ENCODE data around the gene ZNF710. TPM values are rescaled to one million over a fixed set of nuclear protein-coding genes. Genes with fewer than 3 reads are reported as not detected.

The ZNF710 gene
- polyA plus RNA-seq, 4 donors, result 20.3 to 24.9 (median 23.0) TPM

DNA sequence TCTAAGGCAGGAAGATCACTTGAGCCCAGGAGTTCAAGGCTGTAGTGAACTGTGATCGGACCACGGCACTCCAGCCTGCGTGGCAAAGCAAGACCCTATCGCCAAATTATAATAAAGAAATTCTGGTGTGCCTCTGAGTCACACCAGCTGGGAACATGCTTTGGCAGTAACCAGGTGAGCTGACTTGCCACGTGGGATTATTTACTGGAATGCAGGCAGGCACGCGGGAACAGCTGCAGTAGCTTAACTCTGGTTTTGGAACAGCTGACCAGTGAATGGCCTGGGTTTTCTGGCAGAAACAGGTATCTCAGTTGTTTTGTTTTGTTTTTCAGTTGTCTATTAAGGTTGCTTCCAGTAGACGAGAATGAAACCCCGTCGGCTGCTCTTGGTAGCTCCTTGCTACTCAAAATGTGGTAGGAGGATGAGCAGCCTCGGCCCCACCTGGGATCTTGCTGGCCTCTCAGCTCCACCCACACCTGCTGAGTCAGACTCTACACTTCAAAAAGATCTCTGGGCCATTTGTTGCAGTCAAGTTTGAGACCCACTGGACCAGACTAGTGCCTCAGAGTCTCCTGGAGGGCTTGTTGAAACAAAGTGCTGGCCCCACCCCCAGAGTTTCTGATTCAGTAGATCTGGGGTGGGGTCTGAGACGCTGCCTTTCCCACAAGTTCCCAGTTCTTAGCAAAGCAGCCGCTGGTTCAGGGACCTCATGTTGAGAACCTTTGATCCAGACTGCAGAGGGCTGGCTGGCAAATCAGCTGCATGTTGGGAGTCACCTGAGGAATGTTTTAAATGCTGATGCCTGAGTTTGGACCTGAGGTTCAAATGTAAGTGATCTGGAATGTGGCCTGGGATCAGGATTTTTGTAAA, 74.5 kb downstream of the ZNF710 start:
- no peak for DNase-seq (ENCODE audit: low read depth in 4 of 4, low spot score in 3 of 4)

DNA sequence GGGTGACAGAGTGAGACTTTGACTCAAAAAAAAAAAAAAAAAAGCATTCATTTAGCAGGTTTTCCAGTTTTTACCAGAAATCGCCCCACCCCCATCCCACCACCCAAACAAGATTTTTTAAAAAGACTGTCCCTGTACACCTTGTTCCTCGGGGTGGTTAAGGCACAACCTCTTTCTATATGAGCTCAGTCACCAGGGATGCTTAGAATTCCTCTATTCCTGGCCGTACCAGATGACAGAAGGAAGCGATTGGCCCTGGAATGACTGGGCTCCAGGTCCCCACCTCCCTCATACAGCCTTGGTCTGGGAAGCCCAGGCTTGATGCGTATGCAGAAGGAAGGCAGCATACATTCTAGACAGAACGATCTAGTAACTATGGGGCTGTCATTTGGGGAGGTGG, 75.6 kb downstream of the ZNF710 start:
- no peak for DNase-seq (ENCODE audit: low read depth in 4 of 4, low spot score in 3 of 4)

DNA sequence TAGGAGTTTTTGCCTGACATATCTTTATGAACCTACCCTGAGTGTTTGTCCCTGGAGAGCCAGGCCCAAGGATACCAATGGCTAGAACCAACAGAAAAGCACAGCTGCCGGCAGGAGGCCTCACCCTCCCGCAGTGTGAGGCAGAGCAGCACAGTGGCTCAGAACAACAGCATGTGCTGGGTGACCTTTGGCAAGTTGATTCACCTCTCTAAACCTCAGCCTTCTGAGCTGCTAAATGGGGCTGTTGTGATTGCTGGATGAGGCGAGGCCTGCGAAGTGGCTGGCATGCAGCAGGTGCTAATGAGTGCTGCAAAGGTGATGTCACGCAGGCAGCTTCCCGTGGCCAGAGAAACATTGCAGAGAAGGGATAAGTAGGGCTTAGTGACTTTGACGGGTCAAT, 77.8 kb downstream of the ZNF710 start:
- no peak for DNase-seq (ENCODE audit: low read depth in 4 of 4, low spot score in 3 of 4)

DNA sequence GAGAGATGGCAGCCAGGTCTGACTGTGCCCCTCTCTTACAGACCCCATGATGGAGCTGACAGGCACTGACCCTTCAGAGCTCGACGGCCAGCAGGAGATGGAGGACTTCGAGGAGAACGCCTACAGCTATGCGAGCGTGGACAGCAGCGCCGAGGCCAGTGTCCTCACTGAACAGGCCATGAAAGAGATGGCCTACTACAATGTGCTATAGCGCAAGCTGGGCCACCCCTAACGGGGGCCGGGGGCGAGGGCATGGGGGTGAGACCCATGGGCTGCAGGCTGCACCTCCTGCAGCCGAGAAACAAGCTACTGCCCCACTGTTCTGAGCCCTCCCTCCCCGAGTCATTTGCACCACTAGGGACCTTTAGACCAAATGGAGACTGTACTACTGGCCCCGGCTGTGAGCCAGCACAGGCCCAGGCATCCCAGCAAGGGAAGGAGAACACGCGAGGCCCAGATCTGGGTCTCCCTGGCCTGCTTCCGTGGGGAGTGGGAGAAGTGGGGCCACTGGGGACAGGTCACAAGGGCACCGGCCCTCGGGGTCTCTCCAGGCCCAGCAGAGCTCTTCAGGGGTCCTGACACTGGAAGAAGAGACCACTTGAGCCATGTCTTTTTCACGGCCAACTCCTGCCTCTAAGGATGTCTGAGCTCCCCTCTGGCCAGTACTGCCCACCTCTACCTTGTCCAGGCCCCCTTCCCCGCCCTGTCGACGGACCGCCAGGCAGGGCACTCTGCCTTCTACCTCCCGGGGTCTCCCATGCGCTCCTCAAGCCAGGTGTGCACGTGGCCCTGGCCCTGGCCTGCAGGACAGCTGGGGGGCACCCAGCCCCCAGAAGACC, 78.7 kb downstream of the ZNF710 start:
- DNase-seq (ENCODE audit: low read depth in 4 of 4, low spot score in 3 of 4), result no peak

DNA sequence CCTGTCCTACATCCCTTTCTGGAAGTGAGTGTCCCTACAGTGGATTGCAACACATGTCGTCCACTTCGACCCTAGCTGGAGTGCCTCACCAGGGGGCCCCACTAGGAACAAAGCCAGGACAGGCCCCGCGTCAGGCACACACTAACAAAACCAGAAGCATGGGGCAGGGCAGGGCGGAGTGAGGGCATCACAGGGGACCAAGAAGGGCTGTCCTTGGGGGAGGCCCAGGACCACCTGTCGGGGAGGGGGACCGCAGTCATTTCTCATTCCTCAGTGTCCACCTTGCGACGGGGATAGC, 79.3 kb downstream of the ZNF710 start:
- DNase-seq (ENCODE audit: low read depth in 4 of 4, low spot score in 3 of 4), result no peak

DNA sequence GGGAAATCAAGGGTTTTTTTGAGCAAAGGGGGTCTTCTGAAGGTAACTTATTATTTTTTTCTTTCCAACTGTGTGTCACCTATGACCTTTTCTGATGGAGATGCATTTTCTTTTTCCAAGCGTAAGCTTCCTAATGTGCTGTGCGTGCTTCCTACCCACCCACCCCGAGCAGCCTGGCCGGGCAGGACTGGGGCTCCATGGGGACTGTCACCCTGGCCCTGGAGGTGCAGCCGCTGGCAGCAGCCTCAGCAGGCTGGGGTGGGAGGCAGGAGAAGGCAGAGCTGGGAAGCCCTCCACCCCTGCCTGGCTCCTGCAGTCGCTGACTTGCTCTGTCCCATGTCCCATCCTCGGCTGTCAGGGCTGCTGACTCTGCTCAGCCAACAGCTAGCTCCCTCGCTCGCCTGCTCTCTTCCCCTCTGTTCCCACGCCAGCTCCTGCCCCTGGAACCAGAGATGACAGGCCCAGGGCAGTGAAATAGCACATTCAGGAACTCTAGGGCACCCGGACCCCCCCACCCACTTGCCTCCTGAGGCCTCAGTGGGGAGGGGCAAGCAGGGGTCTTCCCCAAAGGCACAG, 79.8 kb downstream of the ZNF710 start:
- no peak for DNase-seq (ENCODE audit: low read depth in 4 of 4, low spot score in 3 of 4)

DNA sequence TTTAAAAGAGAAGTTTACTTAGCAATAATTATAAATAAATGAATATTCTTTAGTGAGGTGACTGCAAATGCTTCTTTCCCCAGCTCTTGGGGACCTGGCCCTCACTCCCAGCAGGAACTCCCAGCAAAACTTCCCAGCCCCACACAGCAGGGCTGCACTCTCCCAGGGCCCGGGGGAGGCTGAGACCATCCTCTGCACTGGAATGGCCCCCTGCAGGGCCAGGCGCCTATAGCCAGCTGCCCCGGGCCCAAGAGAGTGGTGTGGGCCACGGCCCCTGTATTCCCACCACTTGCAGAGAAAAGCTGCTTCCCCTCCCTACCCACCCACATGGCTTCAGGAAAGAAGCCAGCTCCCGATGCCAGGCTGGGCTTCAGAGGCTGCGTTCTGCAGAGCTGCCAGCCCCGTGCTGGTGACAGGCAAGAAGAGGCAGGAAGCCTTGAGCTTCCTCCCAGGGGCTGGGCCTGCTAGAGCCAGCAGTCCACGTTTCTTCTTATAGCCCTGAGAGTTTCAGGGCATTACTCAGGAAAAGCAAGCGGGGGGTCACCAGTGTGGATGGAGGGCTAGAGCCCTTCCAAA, 81.1 kb downstream of the ZNF710 start:
- DNase-seq (ENCODE audit: low read depth in 4 of 4, low spot score in 3 of 4), result no peak

DNA sequence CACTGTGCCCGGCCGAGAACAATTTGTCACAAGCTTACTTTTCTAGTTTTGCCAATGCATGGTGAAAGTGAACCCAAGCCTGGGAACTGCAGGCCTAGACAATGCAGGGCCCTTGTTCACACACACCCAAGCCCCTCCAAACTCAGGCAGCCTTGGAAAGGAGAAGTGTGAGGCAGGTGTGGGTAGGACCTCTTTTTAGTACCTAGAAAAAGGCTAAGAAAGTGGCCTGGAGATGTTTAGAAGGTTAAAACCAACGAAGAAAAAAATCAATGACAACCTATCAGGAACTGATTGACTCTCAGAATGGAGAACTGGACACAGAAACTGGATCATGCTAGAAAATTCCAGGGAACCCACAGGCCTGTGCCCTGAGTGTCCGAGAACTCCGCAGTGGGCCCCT, 82.3 kb downstream of the ZNF710 start:
- DNase-seq (ENCODE audit: low read depth in 4 of 4, low spot score in 3 of 4), result no peak

DNA sequence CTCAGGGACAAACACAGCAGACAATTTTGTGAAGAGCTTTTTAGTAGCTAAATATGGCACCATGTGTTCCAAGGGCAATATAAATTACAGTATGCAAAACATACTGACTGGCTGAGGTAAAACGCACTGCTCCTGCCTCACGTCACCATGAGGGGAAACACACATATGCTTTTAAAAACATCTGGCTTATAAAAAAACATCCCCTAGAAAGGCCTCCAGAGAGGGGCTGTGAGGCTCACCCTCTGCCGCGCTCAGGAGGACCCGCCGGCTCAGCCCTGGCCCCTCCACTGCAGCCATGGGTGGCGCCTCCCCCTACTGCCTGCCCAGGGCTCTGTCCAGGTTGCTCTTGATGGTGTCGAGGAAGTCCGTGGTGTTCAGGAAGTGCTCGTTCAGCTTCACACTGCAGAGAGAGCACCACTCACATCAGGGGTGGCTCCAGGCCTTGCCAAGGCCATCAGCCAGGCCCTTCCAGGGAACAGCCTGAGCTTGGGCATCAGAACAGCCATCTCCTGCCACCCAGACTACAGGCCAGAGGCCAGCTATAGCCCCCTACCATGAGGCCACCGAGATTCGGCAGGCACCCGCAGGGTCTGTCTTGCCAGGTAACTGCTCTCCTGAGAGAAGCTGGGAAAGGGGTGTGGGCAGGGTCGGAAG, 83.0 kb downstream of the ZNF710 start:
- DNase-seq (ENCODE audit: low read depth in 4 of 4, low spot score in 3 of 4), result no peak

DNA sequence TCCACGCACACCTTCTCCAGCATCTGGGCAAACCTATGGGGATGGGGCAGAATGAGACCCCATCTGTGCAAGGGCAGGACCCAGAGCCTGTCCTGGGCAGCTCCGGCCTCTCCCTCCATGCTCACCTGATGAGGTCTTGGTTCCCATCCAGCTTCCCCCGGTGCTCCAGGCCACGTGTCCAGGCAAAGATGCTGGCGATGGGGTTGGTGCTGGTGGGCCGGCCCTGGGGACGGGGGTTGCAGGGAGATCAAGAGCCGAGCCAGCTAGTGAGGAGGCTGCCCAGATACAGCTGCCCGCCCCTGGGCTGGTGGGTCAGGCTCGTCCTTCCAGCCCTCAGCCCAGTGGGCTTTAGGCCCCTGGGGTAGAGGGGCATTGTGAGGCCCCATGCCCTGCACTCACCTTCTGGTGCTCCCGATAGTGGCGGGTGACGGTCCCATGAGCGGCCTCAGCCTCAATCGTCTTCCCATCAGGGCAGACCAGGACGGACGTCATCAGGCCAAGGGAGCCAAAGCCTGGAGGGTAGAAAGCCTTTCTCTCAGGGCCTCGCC, 83.8 kb downstream of the ZNF710 start:
- no peak for DNase-seq (ENCODE audit: low read depth in 4 of 4, low spot score in 3 of 4)

DNA sequence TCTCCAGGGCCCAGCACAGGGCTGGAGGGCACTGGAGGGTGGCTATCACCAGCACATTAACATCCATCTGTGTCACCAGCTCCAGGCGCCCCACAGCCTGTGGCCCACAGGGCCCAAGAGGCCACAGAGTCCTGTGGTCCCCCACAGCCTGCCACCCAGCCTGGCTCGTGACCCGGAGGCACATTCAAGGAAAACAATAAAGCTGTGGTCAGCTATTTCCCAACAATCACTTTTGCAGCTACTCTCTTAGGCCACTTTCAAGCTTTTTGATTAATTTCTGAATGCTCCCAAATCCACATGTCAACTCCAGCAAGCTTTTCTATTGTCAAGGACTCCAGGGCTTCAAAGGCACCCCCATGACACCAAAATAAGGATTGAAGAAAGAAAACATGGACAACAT, 84.4 kb downstream of the ZNF710 start:
- DNase-seq (ENCODE audit: low read depth in 4 of 4, low spot score in 3 of 4), result no peak

DNA sequence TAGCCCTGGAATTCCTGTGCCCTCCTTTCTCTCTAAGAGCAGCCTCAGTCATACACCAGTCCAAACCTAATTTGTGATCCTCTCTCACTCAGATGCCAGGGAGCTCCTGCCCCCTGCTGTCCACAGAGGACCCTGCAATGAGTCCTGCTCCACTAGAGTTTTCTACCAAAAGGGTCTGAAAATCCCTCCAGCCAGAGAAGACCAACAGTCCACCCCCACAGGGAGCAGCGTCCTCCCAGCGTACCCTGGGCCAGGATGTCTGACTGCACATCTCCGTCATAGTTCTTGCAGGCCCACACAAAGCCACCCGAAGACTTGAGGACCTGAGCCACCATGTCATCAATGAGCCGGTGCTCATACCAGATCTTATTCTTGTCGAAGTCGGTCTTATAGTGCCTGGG, 85.7 kb downstream of the ZNF710 start:
- no peak for DNase-seq (ENCODE audit: low read depth in 4 of 4, low spot score in 3 of 4)

DNA sequence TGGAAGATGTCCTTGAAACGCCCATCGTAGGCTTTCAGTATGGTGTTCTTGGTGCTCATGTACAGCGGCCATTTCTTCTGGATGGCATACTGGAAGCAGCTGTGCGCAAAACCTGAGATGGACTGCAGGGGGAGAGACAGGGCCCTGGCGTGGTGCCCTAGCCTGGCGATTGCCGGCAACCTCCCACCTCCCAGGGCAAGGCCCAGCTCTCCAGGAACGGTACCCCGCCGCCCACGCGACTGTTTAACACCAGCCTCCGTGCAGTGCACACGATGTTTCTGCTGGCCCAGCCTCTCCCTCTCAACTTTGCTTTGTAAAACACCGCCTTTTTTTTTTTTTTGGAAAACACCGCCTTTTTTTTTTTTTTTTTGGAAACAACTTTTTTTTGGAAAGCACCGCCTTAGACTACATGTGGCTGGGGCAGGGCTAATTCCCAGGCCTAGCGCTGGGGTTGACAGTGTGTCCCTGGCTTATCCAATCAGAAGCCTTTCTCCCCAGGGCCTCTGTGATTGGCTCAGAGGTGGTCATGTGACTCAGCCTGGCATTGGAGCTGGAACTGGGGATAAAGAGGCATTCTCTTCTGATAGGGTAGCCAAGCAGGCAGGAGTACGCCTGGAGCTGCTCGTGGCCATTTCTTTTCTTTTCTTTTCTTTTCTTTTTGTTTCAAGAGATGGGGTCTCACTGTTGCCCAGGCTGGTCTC, 86.5 kb downstream of the ZNF710 start:
- no peak for DNase-seq (ENCODE audit: low read depth in 4 of 4, low spot score in 3 of 4)

DNA sequence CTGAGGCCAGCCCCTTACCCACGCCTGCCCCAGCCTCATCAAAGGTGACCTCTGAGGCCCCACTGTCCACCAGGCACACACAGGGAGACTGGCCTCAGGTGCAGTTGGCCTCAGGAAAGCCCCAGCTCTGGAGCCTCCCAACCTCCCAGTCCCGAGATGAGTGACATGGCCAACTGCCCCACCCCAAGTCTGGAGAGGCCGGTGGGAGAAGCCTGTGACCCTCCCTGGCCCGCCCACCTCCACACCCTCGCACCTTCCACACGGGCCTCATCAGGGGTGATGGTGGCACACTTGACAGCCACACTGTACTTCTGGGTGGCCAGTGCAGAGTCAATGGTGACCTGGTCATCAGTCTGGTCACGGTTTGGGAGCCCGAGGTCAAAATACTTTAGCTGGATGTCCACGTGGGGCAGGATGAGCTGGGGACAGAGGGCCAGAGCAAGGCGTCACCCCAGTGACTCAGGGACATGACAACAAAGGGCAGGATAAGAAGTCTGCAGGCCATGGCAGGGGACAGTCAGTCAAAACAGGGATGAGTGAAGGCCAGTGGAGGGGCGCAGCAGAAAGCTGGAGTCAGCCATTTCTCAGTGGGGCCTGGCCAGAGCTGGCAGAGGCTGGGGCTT, 89.2 kb downstream of the ZNF710 start:
- DNase-seq (ENCODE audit: low read depth in 4 of 4, low spot score in 3 of 4), result no peak

DNA sequence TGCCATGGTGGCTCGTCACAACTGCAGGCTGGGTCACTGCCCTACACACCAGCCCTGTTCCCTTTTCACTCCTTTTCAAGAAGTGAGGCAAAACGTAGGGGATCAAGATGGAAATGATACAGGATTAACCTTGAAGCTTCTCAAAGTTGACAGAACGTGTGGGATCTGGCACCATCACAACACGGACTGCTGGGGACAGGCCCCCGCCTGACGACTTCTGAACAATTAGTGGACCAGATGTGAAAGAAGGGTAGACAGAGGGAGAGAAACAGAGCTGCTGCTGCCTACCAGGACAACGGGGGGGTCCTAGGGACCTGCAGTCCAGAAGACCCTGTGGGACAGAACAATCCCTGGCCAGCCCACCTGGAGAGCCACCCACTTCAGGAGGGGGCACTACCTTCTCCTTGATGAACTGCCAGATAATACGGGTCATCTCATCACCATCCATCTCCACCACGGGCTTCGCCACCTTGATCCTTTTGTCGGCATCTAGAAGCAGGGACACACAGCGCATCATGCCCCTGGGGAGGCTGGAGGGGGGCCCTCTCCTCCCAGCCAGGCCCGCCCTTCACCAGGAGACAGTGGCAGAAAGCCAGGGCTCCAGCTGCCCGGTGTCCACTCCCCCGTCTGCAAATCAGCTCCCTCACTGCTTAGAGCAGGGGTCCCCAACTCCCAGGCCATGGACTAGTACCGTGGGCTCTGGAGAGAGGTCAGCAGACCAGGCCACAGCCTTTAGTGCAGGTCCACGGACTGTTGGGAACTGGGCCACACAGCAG, 90.2 kb downstream of the ZNF710 start:
- DNase-seq (ENCODE audit: low read depth in 4 of 4, low spot score in 3 of 4), result no peak

DNA sequence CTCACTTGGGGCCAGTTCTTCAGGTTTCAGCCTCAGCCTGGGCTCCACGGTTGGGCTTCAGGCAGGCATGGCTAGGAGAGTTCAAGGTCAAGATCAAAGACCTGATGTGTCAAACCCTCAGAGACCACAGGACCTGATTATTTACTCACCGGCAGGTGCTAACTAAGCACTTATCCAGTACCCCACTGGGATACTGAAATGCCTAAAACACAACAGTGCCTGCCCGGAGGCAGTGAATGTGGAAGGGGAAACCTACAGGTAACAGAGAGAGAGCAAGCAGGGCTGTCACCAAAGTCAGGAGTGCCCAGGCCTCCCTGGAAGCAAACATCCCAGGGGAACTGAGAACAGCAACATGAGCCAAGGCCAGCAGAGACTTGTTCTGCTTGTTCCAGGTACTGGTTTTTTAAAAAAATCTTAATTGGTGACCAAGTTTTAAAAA, 94.4 kb downstream of the ZNF710 start:
- no peak for DNase-seq (ENCODE audit: low read depth in 4 of 4, low spot score in 3 of 4)

DNA sequence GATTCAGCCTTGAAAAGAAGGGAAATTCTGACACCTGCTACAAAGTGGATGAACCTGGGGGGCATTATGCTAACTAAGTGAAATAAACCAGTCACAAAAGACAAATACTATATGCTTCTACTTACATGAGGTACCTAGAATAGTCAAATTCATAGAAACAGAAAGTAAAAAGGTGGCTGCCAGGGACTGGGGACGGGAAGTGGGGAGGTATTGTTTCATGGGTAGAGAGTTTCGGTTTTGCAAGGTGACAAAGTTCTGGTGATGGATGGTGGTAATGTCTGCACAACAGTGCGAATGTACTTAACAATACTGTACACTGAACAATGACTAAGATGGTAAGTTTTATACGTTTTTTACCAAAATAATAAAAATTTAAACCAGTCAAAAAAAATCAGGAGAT, 96.4 kb downstream of the ZNF710 start:
- no peak for DNase-seq (ENCODE audit: low read depth in 4 of 4, low spot score in 3 of 4)

DNA sequence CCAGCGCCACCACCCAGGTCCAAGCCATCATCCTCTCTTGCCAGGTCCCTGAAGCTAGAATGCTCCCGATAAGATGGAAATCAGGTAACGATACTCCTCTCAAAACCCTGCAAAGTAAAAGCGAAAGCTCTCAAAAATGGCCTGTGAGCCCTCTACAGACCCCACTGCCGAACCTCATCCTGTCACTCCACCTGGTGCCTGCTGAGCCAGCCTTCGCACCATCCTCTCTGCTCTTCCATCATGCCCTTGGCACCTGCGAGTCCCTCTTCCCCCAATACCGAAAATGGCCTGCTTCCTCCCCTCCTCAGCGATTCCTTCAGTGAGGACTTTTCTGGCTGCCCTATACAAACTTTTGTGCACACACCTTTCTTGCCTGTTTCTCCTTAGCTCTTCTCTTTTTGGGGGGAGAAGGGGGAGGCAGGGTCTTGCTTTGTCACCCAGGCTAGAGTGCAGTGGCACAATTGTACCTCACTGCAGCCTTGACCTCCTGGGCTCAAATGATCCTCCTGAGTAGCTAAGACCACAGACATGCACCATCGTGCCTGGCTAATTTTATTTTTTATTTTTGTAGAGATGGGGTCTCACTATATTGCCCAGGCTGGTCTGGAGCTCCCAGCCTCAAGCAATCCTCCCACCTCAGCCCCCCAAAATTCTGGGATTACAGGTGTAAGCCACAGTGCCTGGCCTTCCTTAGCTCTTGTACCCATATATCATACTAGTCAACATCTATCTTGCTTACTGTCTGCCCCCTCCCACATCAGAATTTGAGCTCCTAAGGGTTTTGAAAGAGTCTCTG, 98.1 kb downstream of the ZNF710 start:
- DNase-seq (ENCODE audit: low read depth in 4 of 4, low spot score in 3 of 4), result no peak
